ENCODE data around the gene MAMLD1.

- no peak for TF ChIP-seq CTCF (IDR thresholded peaks at IDR 0.05; ENCODE audit: low read depth, low read length, poor library complexity, severe bottlenecking)
- TF ChIP-seq EZH2phosphoT487 (IDR thresholded peaks at IDR 0.05; ENCODE audit: borderline replicate concordance, low read length): no peak
Observed at GRCh38 chrX:150316564-150316963, 46.6 kb upstream of the MAMLD1 start.
